ENCODE measurements around the gene CD69. TPM values are rescaled to one million over a fixed set of nuclear protein-coding genes. Genes with fewer than 3 reads are reported as not detected.

Gene CD69
- total RNA-seq, 1 experiment from 2014 or later, result not detected

- H3K9ac ChIP-seq (ENCODE audit: extremely low read depth, insufficient read length, low read length), result no peak overlapping the region
- no peak overlapping the region for H3K18ac ChIP-seq (ENCODE audit: insufficient read length, low read depth, low read length)
- H4K91ac ChIP-seq (ENCODE audit: insufficient read length, low read depth, low read length), result no peak overlapping the region
- no peak overlapping the region for H2BK15ac ChIP-seq (ENCODE audit: low read depth, low read length)
- no peak overlapping the region for H3K4ac ChIP-seq (ENCODE audit: low read depth, low read length)
- H3K9me3 ChIP-seq (ENCODE audit: control insufficient read depth, low read depth, low read length), result no peaks in the 10 kb centered on the region
- WGBS (ENCODE audit: extremely low coverage, insufficient read length, low lambda C conversion rate), result no CpG with 5 or more reads among the region's 2 CpGs
- no peaks in the 10 kb centered on the region for H3K23me2 ChIP-seq (ENCODE audit: insufficient read length, low read depth, low read length, poor library complexity, severe bottlenecking)
- no peak overlapping the region for H2AFZ ChIP-seq (ENCODE audit: low read length)
- Mint-ChIP-seq H3K4me1 (no peaks in the 10 kb centered on the region), H3K36me3 (ENCODE audit: insufficient read depth in 1 of 3, low read depth in 3 of 3) (no peaks in the 10 kb centered on the region), H3K27me3 (ENCODE audit: low read depth) (no peaks in the 10 kb centered on the region), H3K9me3 (peaks cover 1 to 2% of the 10 kb centered on the region in 2 experiments; a peak in 2 of 5 replicates), H3K4me3 (no peak overlapping the region), H3K27ac (no peak overlapping the region)
- H2BK5ac ChIP-seq (ENCODE audit: insufficient read length, low read length), result no peak overlapping the region
- no peak overlapping the region for H3K23ac ChIP-seq (ENCODE audit: insufficient read length, low read depth, low read length)
- no peak overlapping the region for H3K4me2 ChIP-seq (ENCODE audit: insufficient read depth, insufficient read length, low read length)
- no peaks in the 10 kb centered on the region for H3K27me3 ChIP-seq (ENCODE audit: insufficient read depth, low read length)
- H3K79me2 ChIP-seq (ENCODE audit: insufficient read depth, low read length), result no peaks in the 10 kb centered on the region
- no peak overlapping the region for H2BK20ac ChIP-seq (ENCODE audit: low read depth, low read length, poor library complexity, severe bottlenecking)
- H2BK12ac ChIP-seq (ENCODE audit: insufficient read length, low read depth, low read length), result no peak overlapping the region
- no peak overlapping the region for H4K5ac ChIP-seq (ENCODE audit: insufficient read length, low read depth, low read length)
- H3K4me1 ChIP-seq (ENCODE audit: insufficient read depth, low read length), result no peaks in the 10 kb centered on the region
- no peak overlapping the region for H3T11ph ChIP-seq (ENCODE audit: low read length)
- H2AK5ac ChIP-seq (ENCODE audit: insufficient read length, low read length), result no peak overlapping the region
- no peak overlapping the region for H3K56ac ChIP-seq (ENCODE audit: insufficient read length, low read depth, low read length)
- no peak for TF ChIP-seq CTCF (conservative IDR thresholded peaks at IDR 0.05)
- no peak overlapping the region for H4K8ac ChIP-seq (replicated peaks; ENCODE audit: insufficient read length, low read depth, low read length)
- DNase-seq, result no peak
- no peak overlapping the region for H2BK120ac ChIP-seq (ENCODE audit: low read depth, low read length, poor library complexity, severe bottlenecking)
- no peaks in the 10 kb centered on the region for H3K79me1 ChIP-seq (ENCODE audit: insufficient read depth, low read depth, low read length, poor library complexity, severe bottlenecking)
- H4K20me1 ChIP-seq (ENCODE audit: control insufficient read depth, insufficient read depth, insufficient read length), result no peaks in the 10 kb centered on the region
- no peak overlapping the region for H3K14ac ChIP-seq (ENCODE audit: insufficient read depth, low read length)
- H3K27ac ChIP-seq (ENCODE audit: insufficient read length, low read depth, low read length), result no peak overlapping the region
These were observed 45.2 kb upstream of the CD69 start for GRCh38 chr12:9805883-9806282.

Data from H9 (cell line).